ENCODE results near the gene LBH. TPM values are rescaled to one million over a fixed set of nuclear protein-coding genes. Genes with fewer than 3 reads are reported as not detected.

Gene LBH
- total and polyA plus RNA-seq, 2 experiments from 2014 or later: 17.5 to 30.3 TPM

- no peak for TF ChIP-seq STAT1 (IDR thresholded peaks at IDR 0.05; ENCODE audit: unreplicated experiment)
- no peak for TF ChIP-seq ZNF114 (CRISPR knock-in tag; IDR thresholded peaks at IDR 0.05)
- TF ChIP-seq CREB1 (CRISPR knock-in tag; IDR thresholded peaks at IDR 0.05; ENCODE audit: low read depth): no peak
- no peak for TF ChIP-seq POLR2AphosphoS5 (IDR thresholded peaks at IDR 0.05; ENCODE audit: low read depth)
- TF ChIP-seq ZNF331 (CRISPR knock-in tag; IDR thresholded peaks at IDR 0.05; ENCODE audit: low read depth): no peak
These were observed 27.1 kb upstream of the LBH start (continued) for GRCh38 chr2:30204281-30204680.

- TF ChIP-seq ZNF114 (CRISPR knock-in tag; IDR thresholded peaks at IDR 0.05): no peak
- TF ChIP-seq, protein P1, sequence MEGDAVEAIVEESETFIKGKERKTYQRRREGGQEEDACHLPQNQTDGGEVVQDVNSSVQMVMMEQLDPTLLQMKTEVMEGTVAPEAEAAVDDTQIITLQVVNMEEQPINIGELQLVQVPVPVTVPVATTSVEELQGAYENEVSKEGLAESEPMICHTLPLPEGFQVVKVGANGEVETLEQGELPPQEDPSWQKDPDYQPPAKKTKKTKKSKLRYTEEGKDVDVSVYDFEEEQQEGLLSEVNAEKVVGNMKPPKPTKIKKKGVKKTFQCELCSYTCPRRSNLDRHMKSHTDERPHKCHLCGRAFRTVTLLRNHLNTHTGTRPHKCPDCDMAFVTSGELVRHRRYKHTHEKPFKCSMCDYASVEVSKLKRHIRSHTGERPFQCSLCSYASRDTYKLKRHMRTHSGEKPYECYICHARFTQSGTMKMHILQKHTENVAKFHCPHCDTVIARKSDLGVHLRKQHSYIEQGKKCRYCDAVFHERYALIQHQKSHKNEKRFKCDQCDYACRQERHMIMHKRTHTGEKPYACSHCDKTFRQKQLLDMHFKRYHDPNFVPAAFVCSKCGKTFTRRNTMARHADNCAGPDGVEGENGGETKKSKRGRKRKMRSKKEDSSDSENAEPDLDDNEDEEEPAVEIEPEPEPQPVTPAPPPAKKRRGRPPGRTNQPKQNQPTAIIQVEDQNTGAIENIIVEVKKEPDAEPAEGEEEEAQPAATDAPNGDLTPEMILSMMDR (conservative IDR thresholded peaks at IDR 0.05; ENCODE audit: low read depth in 2 of 2): no peak
- TF ChIP-seq JUNB (IDR thresholded peaks at IDR 0.05; ENCODE audit: unreplicated experiment): no peak
- no peak for TF ChIP-seq EZH2 (IDR thresholded peaks at IDR 0.05; ENCODE audit: low read depth, unreplicated experiment)
- Mint-ChIP-seq H3K27ac (no peak overlapping the region), H3K4me1 (peaks cover 5% of the 10 kb centered on the region; the same call in 2 of the 3 replicates), H3K9me3 (no peaks in the 10 kb centered on the region), H3K4me3 (no peak overlapping the region), H3K36me3 (ENCODE audit: low read depth) (no peaks in the 10 kb centered on the region), H3K27me3 (ENCODE audit: insufficient read depth, low read depth, poor library complexity) (no peaks in the 10 kb centered on the region)
- no peaks in the 10 kb centered on the region for H3F3A ChIP-seq (replicated peaks; ENCODE audit: low read depth)
- H3K79me2 ChIP-seq (replicated peaks; ENCODE audit: insufficient read depth): no peaks in the 10 kb centered on the region
- H3K36me3 ChIP-seq (ENCODE audit: insufficient read depth): no peaks in the 10 kb centered on the region
- H3K4me2 ChIP-seq: no peak overlapping the region
- no peaks in the 10 kb centered on the region for H3K4me1 ChIP-seq (ENCODE audit: insufficient read depth)
- H4K20me1 ChIP-seq (replicated peaks; ENCODE audit: insufficient read depth): no peaks in the 10 kb centered on the region
- no peak overlapping the region for H3K27ac ChIP-seq (ENCODE audit: low read depth)
- no peaks in the 10 kb centered on the region for H3K27me3 ChIP-seq (ENCODE audit: insufficient read depth)
- H2AFZ ChIP-seq: no peak overlapping the region
- no peak for ATAC-seq
- no peak for DNase-seq (ENCODE audit: low spot score)
- no peak overlapping the region for H3K4me3 ChIP-seq
- 0 out of 2 replicates have a peak, but pooled peaks cover 4% of the 10 kb centered on the region for H3K9me2 ChIP-seq (ENCODE audit: insufficient read depth)
These were observed 25.9 kb upstream of the LBH start for GRCh38 chr2:30205456-30205855.

GRCh38 chr2:30206461-30207430, 24.6 kb upstream of the LBH start:
- Histone ChIP-seq H3F3A (replicated peaks; ENCODE audit: low read depth) (no peaks in the 10 kb centered on the region), H4K20me1 (replicated peaks; ENCODE audit: insufficient read depth) (no peaks in the 10 kb centered on the region), H3K27me3 (ENCODE audit: insufficient read depth) (no peaks in the 10 kb centered on the region), H3K9me2 (ENCODE audit: insufficient read depth) (0 out of 2 replicates have a peak, but pooled peaks cover 4% of the 10 kb centered on the region), H3K4me2 (no peak overlapping the region), H3K4me1 (ENCODE audit: insufficient read depth) (no peaks in the 10 kb centered on the region), H2AFZ (peak overlapping the region; percentile 11; the same call in 1 of the 2 replicates), H3K79me2 (replicated peaks; ENCODE audit: insufficient read depth) (no peaks in the 10 kb centered on the region), H3K4me3 (no peak overlapping the region), H3K36me3 (ENCODE audit: insufficient read depth) (no peaks in the 10 kb centered on the region), H3K27ac (ENCODE audit: low read depth) (no peak overlapping the region)
- peaks cover 5% of the 10 kb centered on the region; the same call in 2 of the 3 replicates for H3K4me1 Mint-ChIP-seq
- no peaks in the 10 kb centered on the region for H3K27me3 Mint-ChIP-seq (ENCODE audit: insufficient read depth, low read depth, poor library complexity)
- H3K9me3 Mint-ChIP-seq: no peaks in the 10 kb centered on the region
- H3K4me3 Mint-ChIP-seq: no peak overlapping the region
- ATAC-seq (no peak), DNase-seq (ENCODE audit: low spot score) (no peak)
- H3K36me3 Mint-ChIP-seq (ENCODE audit: low read depth): no peaks in the 10 kb centered on the region
- TF ChIP-seq, protein P2, sequence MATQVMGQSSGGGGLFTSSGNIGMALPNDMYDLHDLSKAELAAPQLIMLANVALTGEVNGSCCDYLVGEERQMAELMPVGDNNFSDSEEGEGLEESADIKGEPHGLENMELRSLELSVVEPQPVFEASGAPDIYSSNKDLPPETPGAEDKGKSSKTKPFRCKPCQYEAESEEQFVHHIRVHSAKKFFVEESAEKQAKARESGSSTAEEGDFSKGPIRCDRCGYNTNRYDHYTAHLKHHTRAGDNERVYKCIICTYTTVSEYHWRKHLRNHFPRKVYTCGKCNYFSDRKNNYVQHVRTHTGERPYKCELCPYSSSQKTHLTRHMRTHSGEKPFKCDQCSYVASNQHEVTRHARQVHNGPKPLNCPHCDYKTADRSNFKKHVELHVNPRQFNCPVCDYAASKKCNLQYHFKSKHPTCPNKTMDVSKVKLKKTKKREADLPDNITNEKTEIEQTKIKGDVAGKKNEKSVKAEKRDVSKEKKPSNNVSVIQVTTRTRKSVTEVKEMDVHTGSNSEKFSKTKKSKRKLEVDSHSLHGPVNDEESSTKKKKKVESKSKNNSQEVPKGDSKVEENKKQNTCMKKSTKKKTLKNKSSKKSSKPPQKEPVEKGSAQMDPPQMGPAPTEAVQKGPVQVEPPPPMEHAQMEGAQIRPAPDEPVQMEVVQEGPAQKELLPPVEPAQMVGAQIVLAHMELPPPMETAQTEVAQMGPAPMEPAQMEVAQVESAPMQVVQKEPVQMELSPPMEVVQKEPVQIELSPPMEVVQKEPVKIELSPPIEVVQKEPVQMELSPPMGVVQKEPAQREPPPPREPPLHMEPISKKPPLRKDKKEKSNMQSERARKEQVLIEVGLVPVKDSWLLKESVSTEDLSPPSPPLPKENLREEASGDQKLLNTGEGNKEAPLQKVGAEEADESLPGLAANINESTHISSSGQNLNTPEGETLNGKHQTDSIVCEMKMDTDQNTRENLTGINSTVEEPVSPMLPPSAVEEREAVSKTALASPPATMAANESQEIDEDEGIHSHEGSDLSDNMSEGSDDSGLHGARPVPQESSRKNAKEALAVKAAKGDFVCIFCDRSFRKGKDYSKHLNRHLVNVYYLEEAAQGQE (IDR thresholded peaks at IDR 0.05; ENCODE audit: unreplicated experiment): no peak
- TF ChIP-seq NANOG (IDR thresholded peaks at IDR 0.05; ENCODE audit: borderline replicate concordance): no peak
- no peak for TF ChIP-seq JUNB (IDR thresholded peaks at IDR 0.05; ENCODE audit: unreplicated experiment)
- no peak for TF ChIP-seq EZH2 (IDR thresholded peaks at IDR 0.05; ENCODE audit: low read depth, unreplicated experiment)
- no peak for TF ChIP-seq STAT1 (IDR thresholded peaks at IDR 0.05; ENCODE audit: unreplicated experiment)
- no peak overlapping the region for H3K27ac Mint-ChIP-seq
